Measurements from ENCODE around the gene UBE3B. TPM values are rescaled to one million over a fixed set of nuclear protein-coding genes. Genes with fewer than 3 reads are reported as not detected.

Gene UBE3B
- total RNA-seq, 2 donors from 2014 or later, result 57.9 to 85.8 TPM

GRCh38 chr12:109529691-109530640 lies 52.5 kb downstream of the UBE3B start:
- H3K36me3 ChIP-seq, result no peaks in the 10 kb centered on the region
- no peaks in the 10 kb centered on the region for H3K4me1 ChIP-seq (replicated peaks)
- intact Hi-C loops (cut with DNase I), result no loop called here
- no peak overlapping the region for H3K4me3 ChIP-seq
- 54% methylated on average over 19 of the region's 19 CpGs for WGBS
- no peak overlapping the region for H3K27ac ChIP-seq
- TF ChIP-seq CTCF (IDR thresholded peaks at IDR 0.05), result no peak
- no peak for TF ChIP-seq POLR2AphosphoS5 (IDR thresholded peaks at IDR 0.05)
- TF ChIP-seq POLR2A (IDR thresholded peaks at IDR 0.05), result no peak
- DNase-seq (ENCODE audit: low spot score), result no peak
- H3K9me3 ChIP-seq, result no peaks in the 10 kb centered on the region
- no peaks in the 10 kb centered on the region for H3K27me3 ChIP-seq (replicated peaks; ENCODE audit: insufficient read depth)

- intact Hi-C loops (cut with DNase I), result no loop called here
- no peak for TF ChIP-seq POLR2A (IDR thresholded peaks at IDR 0.05)
- TF ChIP-seq POLR2AphosphoS5 (IDR thresholded peaks at IDR 0.05), result no peak
- TF ChIP-seq CTCF (IDR thresholded peaks at IDR 0.05), result no peak
Observed at GRCh38 chr12:109531411-109531810, 54.0 kb downstream of the UBE3B start.

GRCh38 chr12:109532721-109533486 lies 55.5 kb downstream of the UBE3B start:
- no peaks in the 10 kb centered on the region for H3K9me3 ChIP-seq
- H3K4me3 ChIP-seq, result no peak overlapping the region
- H3K36me3 ChIP-seq, result no peaks in the 10 kb centered on the region
- TF ChIP-seq POLR2AphosphoS5 (IDR thresholded peaks at IDR 0.05) (no peak), POLR2A (IDR thresholded peaks at IDR 0.05) (no peak)
- no peak overlapping the region for H3K27ac ChIP-seq
- H3K4me1 ChIP-seq (replicated peaks), result no peaks in the 10 kb centered on the region
- no peaks in the 10 kb centered on the region for H3K27me3 ChIP-seq (replicated peaks; ENCODE audit: insufficient read depth)
- no peak for DNase-seq (ENCODE audit: low spot score)
- 81% methylated on average over 24 of the region's 24 CpGs for WGBS
- intact Hi-C loops (cut with DNase I), result no loop called here

More at GRCh38 chr12:109531411-109531810, 54.0 kb downstream of the UBE3B start:
- Histone ChIP-seq H3K4me3 (no peak overlapping the region), H3K27ac (no peak overlapping the region), H3K27me3 (replicated peaks; ENCODE audit: insufficient read depth) (no peaks in the 10 kb centered on the region), H3K9me3 (no peaks in the 10 kb centered on the region), H3K36me3 (no peaks in the 10 kb centered on the region), H3K4me1 (replicated peaks) (no peaks in the 10 kb centered on the region)
- no peak for DNase-seq (ENCODE audit: low spot score)
- 75% methylated on average over 2 of the region's 2 CpGs for WGBS

GRCh38 chr12:109533487-109533740 lies 56.0 kb downstream of the UBE3B start:
- no peak for DNase-seq (ENCODE audit: low spot score)
- WGBS, result 94% methylated on average over 8 of the region's 8 CpGs
- intact Hi-C loops (cut with DNase I), result no loop called here
- H3K36me3 ChIP-seq, result no peaks in the 10 kb centered on the region
- H3K27me3 ChIP-seq (replicated peaks; ENCODE audit: insufficient read depth), result no peaks in the 10 kb centered on the region
- H3K9me3 ChIP-seq, result no peaks in the 10 kb centered on the region
- H3K27ac ChIP-seq, result no peak overlapping the region
- H3K4me1 ChIP-seq (replicated peaks), result no peaks in the 10 kb centered on the region
- H3K4me3 ChIP-seq, result no peak overlapping the region
- TF ChIP-seq POLR2AphosphoS5 (IDR thresholded peaks at IDR 0.05), result no peak
- no peak for TF ChIP-seq POLR2A (IDR thresholded peaks at IDR 0.05)
- no peak for TF ChIP-seq CTCF (IDR thresholded peaks at IDR 0.05)

- no peak overlapping the region for H3K4me3 ChIP-seq
- WGBS, result 95% methylated on average over 15 of the region's 15 CpGs
- H3K27me3 ChIP-seq (replicated peaks; ENCODE audit: insufficient read depth), result no peaks in the 10 kb centered on the region
- H3K4me1 ChIP-seq (replicated peaks), result no peaks in the 10 kb centered on the region
- TF ChIP-seq POLR2A (IDR thresholded peaks at IDR 0.05) (no peak), POLR2AphosphoS5 (IDR thresholded peaks at IDR 0.05) (no peak), CTCF (IDR thresholded peaks at IDR 0.05) (no peak)
- no peaks in the 10 kb centered on the region for H3K9me3 ChIP-seq
- no peak for DNase-seq (ENCODE audit: low spot score)
- H3K36me3 ChIP-seq, result no peaks in the 10 kb centered on the region
- intact Hi-C loops (cut with DNase I), result no loop called here
- H3K27ac ChIP-seq, result no peak overlapping the region
Observed at GRCh38 chr12:109534456-109534855, 57.0 kb downstream of the UBE3B start.

Measured in prostate gland (tissue), 2 donors.